Measurements from ENCODE around the gene FBXL13. TPM values are rescaled to one million over a fixed set of nuclear protein-coding genes. Genes with fewer than 3 reads are reported as not detected.

Gene FBXL13
- total and polyA plus RNA-seq, 10 of the 15 experiments (the other 5 are each of a cell fraction or from before 2014, with no cell fraction given) = 0.08 to 0.95 (median 0.28) TPM; not detected in 2

DNA sequence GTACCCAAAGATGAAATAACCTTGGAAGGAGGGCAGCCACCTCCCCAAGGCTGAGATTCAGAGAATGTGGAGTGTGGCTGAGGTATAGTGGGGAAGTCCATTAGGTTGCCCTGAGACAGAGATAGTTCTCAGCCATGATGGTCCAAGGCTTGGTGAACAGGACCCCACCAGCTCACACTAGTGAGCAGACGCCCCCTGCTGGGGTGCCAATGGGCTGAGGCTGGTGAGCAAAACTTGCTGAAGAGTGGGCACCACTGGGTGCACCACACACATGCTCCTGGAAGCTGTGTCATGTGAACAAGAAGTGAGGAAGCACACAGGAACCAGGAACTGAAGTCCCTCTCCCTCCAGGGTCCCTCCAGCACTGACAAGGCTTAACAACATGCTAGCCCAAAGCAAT lies 8.9 kb downstream of the FBXL13 start:
- CTCF ChIA-PET = interaction anchor here (1.0 to 2.1 kb wide), 5 partner anchors 10 to 340 kb away, joined by 3 to 10 read pairs (median 8); partner anchors contain the start of genes ARMC10, FAM185A and FBXL13
- in situ Hi-C loops (cut with MboI) = no loop called here
- no peak for TF ChIP-seq EGR1 (IDR thresholded peaks at IDR 0.05; ENCODE audit: borderline replicate concordance in 1 of 2, low read depth in 2 of 2, low read length in 2 of 2)
- TF ChIP-seq MEF2B (IDR thresholded peaks at IDR 0.05; ENCODE audit: partially characterized antibody, poor library complexity, severe bottlenecking) = no peak
- TF ChIP-seq, protein P1, sequence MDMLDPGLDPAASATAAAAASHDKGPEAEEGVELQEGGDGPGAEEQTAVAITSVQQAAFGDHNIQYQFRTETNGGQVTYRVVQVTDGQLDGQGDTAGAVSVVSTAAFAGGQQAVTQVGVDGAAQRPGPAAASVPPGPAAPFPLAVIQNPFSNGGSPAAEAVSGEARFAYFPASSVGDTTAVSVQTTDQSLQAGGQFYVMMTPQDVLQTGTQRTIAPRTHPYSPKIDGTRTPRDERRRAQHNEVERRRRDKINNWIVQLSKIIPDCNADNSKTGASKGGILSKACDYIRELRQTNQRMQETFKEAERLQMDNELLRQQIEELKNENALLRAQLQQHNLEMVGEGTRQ (IDR thresholded peaks at IDR 0.05; ENCODE audit: borderline replicate concordance, low read depth, low read length) = no peak
- no peak for TF ChIP-seq RB1 (IDR thresholded peaks at IDR 0.05; ENCODE audit: borderline replicate concordance)
- TF ChIP-seq, protein P2, sequence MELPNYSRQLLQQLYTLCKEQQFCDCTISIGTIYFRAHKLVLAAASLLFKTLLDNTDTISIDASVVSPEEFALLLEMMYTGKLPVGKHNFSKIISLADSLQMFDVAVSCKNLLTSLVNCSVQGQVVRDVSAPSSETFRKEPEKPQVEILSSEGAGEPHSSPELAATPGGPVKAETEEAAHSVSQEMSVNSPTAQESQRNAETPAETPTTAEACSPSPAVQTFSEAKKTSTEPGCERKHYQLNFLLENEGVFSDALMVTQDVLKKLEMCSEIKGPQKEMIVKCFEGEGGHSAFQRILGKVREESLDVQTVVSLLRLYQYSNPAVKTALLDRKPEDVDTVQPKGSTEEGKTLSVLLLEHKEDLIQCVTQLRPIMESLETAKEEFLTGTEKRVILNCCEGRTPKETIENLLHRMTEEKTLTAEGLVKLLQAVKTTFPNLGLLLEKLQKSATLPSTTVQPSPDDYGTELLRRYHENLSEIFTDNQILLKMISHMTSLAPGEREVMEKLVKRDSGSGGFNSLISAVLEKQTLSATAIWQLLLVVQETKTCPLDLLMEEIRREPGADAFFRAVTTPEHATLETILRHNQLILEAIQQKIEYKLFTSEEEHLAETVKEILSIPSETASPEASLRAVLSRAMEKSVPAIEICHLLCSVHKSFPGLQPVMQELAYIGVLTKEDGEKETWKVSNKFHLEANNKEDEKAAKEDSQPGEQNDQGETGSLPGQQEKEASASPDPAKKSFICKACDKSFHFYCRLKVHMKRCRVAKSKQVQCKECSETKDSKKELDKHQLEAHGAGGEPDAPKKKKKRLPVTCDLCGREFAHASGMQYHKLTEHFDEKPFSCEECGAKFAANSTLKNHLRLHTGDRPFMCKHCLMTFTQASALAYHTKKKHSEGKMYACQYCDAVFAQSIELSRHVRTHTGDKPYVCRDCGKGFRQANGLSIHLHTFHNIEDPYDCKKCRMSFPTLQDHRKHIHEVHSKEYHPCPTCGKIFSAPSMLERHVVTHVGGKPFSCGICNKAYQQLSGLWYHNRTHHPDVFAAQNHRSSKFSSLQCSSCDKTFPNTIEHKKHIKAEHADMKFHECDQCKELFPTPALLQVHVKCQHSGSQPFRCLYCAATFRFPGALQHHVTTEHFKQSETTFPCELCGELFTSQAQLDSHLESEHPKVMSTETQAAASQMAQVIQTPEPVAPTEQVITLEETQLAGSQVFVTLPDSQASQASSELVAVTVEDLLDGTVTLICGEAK (IDR thresholded peaks at IDR 0.05; ENCODE audit: borderline replicate concordance) = no peak
- no peak for TF ChIP-seq HDGF (IDR thresholded peaks at IDR 0.05)
- no peak for TF ChIP-seq ZNF217 (IDR thresholded peaks at IDR 0.05)
- no peak for TF ChIP-seq CEBPB (IDR thresholded peaks at IDR 0.05; ENCODE audit: borderline replicate concordance in 1 of 2, low read depth in 2 of 2, low read length in 2 of 2)
- TF ChIP-seq MXI1 (IDR thresholded peaks at IDR 0.05; ENCODE audit: low read depth, low read length) = no peak
- TF ChIP-seq TARDBP (IDR thresholded peaks at IDR 0.05; ENCODE audit: borderline replicate concordance) = no peak
- no peak for TF ChIP-seq PML (IDR thresholded peaks at IDR 0.05; ENCODE audit: low read length)
- TF ChIP-seq, protein P3, sequence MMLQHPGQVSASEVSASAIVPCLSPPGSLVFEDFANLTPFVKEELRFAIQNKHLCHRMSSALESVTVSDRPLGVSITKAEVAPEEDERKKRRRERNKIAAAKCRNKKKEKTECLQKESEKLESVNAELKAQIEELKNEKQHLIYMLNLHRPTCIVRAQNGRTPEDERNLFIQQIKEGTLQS (IDR thresholded peaks at IDR 0.05; ENCODE audit: borderline replicate concordance, extremely low read depth, low read depth, low read length) = no peak
- TF ChIP-seq RELA (IDR thresholded peaks at IDR 0.05; ENCODE audit: borderline replicate concordance, partially characterized antibody) = no peak
- peak; percentile 48 for TF ChIP-seq RAD21 (IDR thresholded peaks at IDR 0.05; ENCODE audit: insufficient read depth, low read depth, low read length)
- peak; percentile 54; the same call in 1 of the 2 replicates for TF ChIP-seq SMC3 (IDR thresholded peaks at IDR 0.05; ENCODE audit: borderline replicate concordance, low read length)
- TF ChIP-seq YY1 (IDR thresholded peaks at IDR 0.05; ENCODE audit: low read depth, low read length) = 0 out of 2 replicates have a peak, but pooled peaks have one; percentile 36
- TF ChIP-seq POLR2AphosphoS2 (IDR thresholded peaks at IDR 0.05; ENCODE audit: low read depth, low read length) = no peak
- no peak for TF ChIP-seq SREBF2 (IDR thresholded peaks at IDR 0.05; ENCODE audit: low read length)

More for the DNA sequence above, 8.9 kb downstream of the FBXL13 start:
- FAIRE-seq (no peak), DNase-seq (ENCODE audit: low read depth, low spot score) (no peak), ATAC-seq (peak; percentile 96)
- ChIA-PET RAD21 (ENCODE audit: unreplicated experiment) (interaction anchor here (0.8 to 1.0 kb wide), 2 partner anchors 9 to 191 kb away, joined by 3 read pairs; partner anchors contain the start of genes ARMC10 and FBXL13), SMC1A (ENCODE audit: uncharacterized antibody, unreplicated experiment) (interaction anchor here (1.6 kb wide), 2 partner anchors 13 to 308 kb away, joined by 5 to 7 read pairs; no protein-coding TSS in a partner anchor), POLR2A (no interaction called here)
- no peaks in the 10 kb centered on the region for H3K4me1 ChIP-seq (ENCODE audit: control insufficient read depth, insufficient read depth, low read length)
- no peak overlapping the region for H3K27ac ChIP-seq (ENCODE audit: control insufficient read depth, insufficient read depth)
- no peak overlapping the region for H3K9ac ChIP-seq (ENCODE audit: control insufficient read depth, insufficient read depth, low read length)
- BruUV-seq (replicated peaks) = no TSS peak
- no peaks in the 10 kb centered on the region for H3K27me3 ChIP-seq (replicated peaks in 1 of 2; ENCODE audit: control insufficient read depth in 2 of 2, insufficient read depth in 2 of 2, low read length in 1 of 2)
- intact Hi-C loops (cut with micrococcal nuclease; ENCODE audit: unreplicated experiment) = loop anchor here (5.0 kb wide), 1 partner anchor 318 kb away; the partner anchor contains the start of gene FAM185A
- H3K9me3 ChIP-seq (replicated peaks; ENCODE audit: control insufficient read depth, insufficient read depth, low read length) = no peaks in the 10 kb centered on the region
- no peak overlapping the region for H3K4me3 ChIP-seq
- H2AFZ ChIP-seq (ENCODE audit: control insufficient read depth, low read depth, low read length) = no peak overlapping the region
- no peaks in the 10 kb centered on the region for H4K20me1 ChIP-seq (ENCODE audit: control insufficient read depth, insufficient read depth)
- WGBS (ENCODE audit: insufficient coverage, insufficient replicate concordance, low lambda C conversion rate, missing lambda C conversion rate) = 0% methylated on average over 1 of the region's 1 CpG
- H3K36me3 ChIP-seq (ENCODE audit: control insufficient read depth in 2 of 2, insufficient read depth in 2 of 2, low read length in 1 of 2) = no peaks in the 10 kb centered on the region
- H3K4me2 ChIP-seq (ENCODE audit: control insufficient read depth, insufficient read depth) = no peak overlapping the region
- H3K79me2 ChIP-seq (ENCODE audit: control insufficient read depth, insufficient read depth, low read length) = no peaks in the 10 kb centered on the region

Measured in GM12878 (cell line).